Activated gamma-delta T cell treated with anti-CD3 and anti-CD28 coated beads, Interleukin-2, amount 50 U/mL, for 16 hours (primary cell): ENCODE measurements around the gene MCOLN3.
A peak's percentile ranks its signal among the peaks of the same experiment; 100 is the strongest.

ENCODE experiments used
- DNase-seq: peaks from one replicate; pipeline ENCODE4 v3.0.0-alpha.2; 2020; ENCODE audit warnings: low read depth

The MCOLN3 gene, protein sequence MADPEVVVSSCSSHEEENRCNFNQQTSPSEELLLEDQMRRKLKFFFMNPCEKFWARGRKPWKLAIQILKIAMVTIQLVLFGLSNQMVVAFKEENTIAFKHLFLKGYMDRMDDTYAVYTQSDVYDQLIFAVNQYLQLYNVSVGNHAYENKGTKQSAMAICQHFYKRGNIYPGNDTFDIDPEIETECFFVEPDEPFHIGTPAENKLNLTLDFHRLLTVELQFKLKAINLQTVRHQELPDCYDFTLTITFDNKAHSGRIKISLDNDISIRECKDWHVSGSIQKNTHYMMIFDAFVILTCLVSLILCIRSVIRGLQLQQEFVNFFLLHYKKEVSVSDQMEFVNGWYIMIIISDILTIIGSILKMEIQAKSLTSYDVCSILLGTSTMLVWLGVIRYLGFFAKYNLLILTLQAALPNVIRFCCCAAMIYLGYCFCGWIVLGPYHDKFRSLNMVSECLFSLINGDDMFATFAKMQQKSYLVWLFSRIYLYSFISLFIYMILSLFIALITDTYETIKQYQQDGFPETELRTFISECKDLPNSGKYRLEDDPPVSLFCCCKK

DNA sequence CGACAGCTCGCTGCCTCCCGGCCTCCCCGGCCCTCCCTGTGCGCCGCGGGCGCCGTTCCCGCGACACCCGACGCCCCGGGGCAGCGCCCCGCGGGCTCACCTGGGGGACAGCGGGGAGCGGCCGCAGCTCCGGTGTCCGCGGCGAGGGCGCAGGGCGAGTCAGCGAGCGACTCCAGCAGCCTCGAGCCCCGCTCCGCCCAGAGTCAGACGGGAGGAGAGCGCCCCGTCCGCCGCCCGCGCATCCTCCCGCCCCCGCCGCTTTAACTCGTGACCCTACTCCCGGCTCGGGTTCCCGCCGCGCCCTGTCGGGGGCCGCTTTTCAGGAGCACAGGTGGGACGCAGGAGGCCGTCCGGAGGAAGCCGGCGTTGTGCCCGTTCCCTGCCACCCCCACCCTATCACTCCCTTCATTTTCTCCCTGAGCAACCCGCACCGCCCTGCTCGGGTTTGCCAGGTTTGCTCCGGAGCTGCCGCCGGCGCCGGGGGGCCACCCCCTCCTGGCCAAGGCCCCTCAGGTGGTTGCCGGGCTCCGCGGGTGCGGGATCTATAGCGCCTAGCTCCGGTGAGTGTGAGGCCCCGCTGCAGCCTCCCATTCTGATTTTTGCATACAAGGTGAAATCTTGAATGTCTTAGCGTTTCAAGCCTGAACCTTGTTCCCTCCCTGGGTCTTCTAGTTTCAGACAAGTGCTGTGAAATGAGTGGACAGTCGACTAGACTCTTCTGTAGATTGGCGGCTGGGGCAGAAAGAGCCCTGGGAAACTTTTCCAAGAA is at the start of gene MCOLN3:
Gene MCOLN3 (minus strand): TSS at position 205 of the 769 bp plus-strand sequence. CDS start 3,140 bp downstream, outside the sequence.
- DNase-seq: no peak

DNA sequence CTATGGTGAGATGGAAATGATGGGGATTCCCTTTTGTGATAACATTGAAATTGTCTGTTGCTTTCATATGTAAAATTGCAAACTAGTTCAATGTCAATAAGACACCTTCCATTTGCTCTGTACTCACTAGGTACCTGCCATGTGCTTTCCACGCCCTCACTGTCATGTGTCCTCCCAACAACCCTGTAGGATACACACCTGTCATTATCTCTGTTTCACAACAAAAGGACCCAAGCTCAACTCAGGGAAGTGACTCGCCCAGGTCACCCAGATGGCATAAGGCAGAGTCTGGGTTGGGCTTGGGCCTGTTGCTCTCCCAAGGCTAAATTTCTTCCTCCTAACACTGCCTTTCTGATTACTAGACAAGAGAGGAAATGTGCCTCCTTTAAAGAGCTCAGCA is 45.3 kb upstream of the MCOLN3 start:
- no peak for DNase-seq

DNA sequence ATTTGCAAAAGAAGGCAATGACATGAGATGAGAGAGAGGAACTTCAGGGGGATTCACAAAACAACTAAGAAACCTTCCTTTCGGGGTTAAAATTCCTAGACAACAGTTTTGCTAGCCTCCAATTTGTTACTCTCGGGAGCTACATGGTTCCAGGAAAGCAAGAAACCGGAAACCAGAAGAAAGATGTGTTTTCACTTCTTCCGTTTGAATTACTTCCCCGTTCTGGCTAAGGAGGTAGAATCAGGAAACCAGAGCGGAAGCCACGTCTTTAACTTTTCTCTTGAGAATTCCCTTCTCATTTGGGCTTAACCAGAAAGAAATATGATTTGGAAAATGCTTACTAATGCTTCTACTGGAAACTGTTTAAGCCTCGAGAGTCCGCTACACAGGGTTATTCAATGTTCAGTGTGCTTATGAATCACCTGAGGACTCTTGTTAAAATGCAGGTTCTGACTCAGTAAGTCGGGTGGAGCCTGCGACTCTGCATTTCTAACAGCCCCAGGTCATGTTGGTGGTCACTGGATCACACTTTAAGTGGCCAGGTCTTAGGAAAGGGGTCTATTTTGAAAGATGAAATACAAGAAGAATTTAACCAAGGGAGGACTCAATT is 43.5 kb upstream of the MCOLN3 start:
- no peak for DNase-seq

DNA sequence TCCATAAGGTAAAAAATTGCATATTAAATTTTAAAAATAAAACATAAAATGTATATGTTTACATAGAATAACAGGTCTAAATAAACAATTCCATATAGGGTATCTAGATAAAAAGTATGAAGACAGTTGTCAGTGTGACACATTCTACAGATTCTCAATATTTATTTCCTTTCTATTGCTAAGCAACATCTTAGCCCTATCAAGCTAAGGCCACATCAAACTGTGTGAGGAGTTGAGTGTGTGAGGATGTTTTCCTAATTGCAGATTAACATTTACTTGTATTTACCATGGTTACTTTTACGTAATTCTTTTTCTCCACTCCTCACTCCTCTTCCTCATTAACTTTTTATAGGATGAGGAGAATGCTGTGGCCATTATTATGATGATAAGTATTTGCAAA is 41.9 kb upstream of the MCOLN3 start:
- no peak for DNase-seq

DNA sequence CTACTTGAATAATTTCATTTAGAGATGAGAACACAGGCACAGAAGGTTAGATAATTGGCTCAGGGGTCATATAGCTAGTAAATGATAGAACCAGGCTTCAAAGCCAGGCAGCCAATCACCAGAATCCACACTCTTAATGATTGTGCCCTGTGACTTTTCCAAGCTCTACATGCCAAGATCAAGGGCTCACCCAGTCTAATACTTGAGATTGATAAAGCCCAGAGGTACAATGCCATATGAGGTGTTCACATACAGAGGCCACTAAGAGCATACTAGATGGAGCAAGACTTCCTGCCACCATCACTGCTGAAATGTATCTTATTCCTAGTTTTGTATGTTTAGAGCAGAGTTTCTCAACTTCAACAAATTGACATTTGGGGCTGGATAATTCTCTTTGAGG is 40.9 kb upstream of the MCOLN3 start:
- DNase-seq: no peak

DNA sequence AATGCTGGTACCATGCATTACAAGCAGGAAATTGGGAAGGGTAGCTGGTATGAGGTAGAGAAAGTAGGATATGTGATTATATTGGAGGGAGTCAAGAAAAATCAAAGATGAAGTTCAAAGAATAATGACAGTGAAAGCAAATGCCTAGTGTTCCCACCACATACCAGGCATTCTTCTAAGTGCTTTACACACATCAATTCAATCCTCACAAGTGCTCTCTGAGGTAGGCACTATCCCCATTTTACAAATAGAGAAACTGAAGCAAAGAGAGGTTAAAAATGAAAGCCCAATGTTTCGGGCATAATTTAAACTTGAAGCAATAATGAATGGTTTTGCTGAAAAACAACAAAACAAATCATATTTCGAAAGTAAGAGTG is 40.1 kb upstream of the MCOLN3 start:
- no peak for DNase-seq

DNA sequence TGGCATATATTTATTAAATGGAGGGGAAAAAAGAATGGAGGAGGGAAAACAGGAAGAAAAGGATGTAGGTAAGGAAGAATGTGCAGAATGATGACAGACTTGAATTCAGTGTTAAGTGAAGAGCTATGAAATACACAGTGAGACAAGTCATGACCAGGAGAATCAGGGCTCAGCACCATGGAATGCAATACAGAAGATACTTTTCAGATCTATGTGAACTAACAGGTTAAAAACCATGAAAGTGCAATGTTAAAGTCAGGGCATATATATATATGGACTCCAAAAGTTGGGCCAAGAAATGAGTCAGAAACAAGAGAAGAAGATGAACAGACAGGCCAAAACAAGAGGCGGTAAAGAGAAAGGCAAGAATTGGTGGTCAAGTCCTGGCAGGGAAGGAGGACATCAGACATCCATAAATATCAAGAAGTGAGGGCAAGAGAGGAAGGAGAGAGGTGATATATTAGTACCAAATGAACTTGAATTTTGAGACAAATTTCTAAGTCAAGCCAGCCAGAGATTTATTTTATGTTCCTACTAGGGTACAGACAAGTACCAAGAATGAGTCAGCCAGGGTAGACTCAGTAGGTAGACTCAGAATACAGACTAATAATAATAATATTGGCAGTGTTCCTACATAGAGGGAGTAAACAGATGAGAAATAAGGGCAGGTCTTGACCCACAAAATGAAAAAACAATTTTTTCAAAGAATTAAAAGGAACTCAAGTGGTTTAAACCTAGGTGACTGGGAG is 39.5 kb upstream of the MCOLN3 start:
- no peak for DNase-seq

DNA sequence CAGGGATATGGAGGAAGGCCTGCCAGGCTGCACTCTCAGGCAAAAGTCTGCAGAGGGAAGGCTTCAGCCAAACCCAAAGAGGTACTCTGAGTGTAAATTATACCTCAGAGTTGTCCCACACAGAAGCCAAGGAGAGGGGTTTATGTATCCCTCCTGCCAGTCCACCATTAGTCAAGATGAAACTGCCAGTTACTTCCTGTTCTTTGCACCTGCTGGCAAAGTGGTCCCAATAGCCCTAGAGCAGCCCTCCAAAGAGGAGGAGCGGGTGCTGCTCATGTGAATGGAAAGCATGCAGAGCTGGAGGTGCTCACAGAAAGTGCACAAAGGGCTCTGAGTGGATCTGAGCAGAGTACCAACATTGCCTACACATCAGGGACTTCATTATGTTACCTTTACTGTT is 37.1 kb upstream of the MCOLN3 start:
- no peak for DNase-seq

DNA sequence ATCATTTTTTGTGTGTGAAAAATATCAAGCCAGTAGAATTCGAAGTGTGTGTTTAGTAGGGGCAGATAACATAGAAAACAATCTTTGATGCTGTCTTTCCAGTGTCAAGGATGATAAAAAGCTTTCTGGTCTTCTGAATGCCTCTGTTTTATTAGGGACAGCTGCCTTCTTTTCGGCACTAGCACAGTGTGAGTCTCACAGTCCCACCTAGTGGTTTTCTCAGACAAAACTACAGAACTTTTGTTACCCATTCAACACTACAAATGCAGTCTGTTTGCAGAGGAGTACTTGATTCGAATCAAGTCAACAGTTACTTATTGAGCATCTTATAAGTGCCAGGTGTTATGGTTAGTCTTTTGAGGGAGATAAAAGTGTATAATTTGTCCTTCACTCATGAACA is 30.6 kb upstream of the MCOLN3 start:
- DNase-seq: no peak

DNA sequence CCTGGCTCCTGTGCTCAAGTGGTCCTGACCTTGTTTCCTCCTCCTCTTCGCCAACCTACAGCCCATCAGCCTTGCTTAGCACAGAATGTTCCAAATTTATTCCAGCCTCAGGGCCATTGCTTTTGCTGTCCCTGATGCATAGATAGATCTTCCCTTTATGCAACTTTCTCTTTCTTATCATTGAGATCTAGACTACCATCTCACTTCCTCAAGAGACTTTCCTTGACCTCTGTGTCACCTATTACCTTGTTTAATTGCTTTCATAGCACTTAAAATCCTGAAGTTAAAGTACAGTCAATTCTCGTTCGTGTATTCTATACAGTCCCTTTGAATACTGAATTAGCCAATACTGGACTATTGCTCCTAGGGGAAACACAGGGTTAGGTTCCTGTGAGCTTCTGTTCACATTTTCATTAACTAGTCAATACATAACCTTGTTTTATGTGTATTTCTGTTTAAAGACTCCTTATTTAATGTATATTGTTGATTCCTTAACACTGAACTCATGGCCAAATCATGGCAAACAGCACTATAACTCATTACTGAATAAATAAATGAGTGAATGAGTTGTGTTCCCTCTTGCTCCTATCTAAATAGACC is 26.2 kb upstream of the MCOLN3 start:
- DNase-seq: no peak

DNA sequence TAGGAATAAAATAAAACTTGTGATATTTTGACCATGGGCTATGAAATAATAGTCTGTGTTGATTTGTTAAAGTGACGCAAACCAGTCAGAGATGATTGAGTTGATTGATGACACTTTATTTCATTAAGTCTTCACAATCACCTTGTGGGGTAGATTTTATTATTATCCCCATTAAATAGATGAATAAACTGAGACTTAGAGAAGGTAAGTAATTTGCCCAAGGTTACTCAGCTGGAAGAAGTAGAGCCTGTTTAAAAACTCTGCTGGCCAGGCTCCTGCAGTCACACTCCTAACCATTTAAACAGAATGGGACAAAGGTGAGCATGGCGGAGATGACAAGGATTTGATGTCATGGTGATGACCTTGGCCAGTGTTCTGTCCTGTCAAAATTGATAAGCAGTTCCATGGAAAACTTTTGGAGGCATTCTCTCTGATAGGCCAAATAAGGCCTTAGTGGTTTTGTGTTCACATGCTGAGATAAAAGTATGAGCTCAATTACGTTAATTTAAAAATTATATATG is 22.7 kb upstream of the MCOLN3 start:
- DNase-seq: no peak

DNA sequence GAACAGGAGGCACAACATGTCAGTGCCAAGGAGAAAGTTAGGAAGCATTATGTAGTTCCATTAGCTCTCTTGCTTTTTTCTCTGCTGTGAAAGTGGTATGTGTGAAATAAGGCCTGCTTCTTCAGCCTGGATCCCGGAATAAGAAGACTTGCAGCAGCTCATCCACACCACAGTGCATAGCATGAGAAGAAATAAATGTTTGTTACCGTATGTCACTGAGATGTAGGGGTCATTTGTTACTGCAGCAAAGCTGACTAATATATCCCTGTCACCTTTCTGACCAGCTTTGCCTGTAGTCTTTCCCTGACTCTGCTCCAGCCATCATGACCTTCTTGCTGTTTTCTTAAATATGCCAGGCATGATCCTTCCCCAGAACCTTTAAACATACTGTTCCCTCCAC is 20.5 kb upstream of the MCOLN3 start:
- DNase-seq: no peak

DNA sequence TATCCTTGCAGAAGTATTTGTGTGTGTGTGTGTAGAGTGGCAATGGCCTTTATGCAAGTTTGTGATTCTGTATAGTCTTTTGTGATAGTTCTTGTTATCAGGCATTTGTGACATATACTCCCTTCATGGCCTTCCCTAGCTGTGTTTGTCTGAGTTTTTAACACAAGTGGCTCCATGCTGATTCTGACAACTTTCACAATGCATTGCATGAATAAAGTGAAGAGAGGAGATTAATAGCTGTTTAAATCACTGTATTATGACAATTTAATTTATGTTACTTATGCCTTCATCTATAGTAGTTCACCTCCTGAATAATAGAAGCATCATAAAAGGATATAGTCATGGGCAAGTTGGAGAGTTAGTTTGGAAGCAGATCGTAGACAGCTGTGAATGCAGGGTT is 17.2 kb upstream of the MCOLN3 start:
- DNase-seq: no peak

DNA sequence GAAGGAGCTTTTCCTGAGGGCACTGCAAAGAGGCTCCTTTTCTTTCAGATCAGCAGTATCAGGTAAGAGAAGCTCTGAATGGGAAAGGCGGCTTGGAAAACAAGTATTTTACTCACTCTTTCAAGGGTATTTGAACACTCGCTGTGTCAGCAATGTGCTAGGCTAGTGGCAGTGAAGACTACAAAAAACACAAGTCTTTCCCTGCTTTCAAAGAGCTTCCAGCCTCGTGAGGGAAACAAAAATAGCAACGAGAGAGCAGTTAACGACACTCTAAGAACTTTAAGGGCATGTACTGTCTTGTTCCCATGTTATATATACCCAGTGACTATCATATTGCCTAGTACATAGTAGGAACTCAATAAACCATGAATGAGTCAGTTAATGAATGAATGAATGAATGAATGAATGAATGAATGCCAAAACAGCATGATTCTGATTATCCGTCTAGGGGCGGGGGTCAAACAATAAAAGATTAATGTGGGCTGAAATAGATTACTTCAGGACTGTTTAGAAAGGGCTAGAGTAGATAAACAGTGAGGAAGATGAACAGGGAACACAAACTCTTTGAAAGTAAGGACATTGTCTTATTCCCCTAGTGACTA is 14.2 kb upstream of the MCOLN3 start:
- DNase-seq: no peak

DNA sequence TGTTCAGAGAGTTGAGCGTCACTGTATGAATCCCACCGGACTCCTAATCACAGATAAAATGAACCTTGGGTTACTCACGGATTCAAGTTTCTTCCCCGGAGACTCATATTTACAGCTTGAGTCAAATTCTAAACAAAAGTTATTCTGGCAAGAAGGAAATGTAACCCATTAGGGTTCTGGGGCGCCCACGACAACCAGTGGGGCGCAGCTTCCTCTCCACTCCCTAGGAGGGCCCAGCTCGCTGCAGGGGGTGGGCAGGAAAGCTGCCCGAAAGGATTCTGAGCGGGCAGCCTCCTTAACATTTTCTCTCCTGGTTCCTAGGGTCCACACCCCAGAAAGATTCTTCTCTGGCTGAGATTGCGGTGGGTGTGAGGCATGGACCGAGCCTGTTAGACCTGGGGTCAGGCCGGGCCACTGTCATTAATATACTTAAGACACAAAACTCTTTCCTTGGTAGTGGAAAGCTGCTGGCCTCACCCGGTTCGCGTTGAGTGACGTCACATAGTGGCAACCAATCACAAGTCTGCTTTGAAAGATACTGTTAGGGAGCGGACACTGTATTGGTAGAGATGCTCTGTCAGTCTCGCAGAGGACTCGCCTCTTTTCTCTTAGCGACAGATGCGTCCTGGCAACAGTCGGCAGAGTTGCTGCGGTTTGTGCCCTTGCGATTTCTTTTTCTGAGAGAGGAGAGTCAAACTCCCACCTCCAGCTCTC is 13.6 kb upstream of the MCOLN3 start:
- peak; percentile 73 for DNase-seq

DNA sequence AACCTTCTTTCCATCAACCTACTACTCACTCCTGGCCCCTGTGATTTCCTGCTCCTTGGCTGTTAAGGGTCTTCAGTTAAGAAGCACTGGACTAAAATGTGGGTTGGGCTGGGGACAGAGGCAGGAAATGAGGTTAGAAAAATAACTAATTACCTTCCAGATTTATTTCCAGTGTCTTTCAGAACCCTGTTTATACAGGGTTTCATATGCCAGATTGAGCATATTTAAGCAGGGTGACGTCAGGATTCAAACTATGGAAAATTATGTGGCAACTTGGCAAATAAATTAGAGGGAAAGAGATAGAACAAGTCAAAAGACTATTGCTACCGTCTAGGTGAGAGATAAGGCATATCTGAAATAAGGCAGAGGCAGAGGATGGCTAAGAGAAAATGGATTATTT is 11.7 kb upstream of the MCOLN3 start:
- no peak for DNase-seq

DNA sequence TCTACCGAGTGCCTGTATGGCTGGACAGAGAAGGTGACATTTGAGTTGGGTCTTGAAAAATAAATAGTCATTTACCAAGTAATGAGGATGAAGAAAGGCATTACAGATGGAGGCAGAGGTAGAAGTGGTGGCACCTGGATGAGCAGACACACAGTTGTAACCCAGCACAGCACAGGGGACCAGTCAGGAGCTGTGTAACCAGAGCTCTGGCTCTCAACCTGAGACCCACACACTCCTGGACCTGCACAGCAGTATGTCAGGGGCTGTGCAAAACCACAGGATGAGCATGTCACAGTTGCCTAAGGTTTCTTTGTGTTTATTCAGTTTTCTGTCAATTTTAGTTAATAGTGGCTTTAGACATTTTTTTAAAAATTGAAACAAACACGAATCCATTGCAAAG is 11.3 kb upstream of the MCOLN3 start:
- DNase-seq: no peak

DNA sequence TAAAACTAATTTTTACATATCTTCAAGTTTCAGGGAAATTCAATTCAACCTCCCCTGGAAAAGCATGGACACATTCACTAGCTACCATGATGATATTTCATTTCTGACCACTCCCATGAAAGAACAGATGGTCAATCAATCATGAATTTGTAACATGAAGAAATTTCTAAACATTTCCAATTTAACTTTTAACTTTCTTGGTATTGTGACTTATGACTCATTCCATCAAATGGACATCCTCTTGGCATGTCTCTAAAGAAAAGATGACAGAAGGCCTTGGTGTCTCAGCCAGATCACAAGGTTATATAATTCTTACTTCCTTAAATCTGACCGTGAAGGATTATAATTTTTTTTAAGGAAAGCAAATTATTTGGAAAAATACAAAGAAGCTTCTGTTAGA is 10.5 kb upstream of the MCOLN3 start:
- no peak for DNase-seq

DNA sequence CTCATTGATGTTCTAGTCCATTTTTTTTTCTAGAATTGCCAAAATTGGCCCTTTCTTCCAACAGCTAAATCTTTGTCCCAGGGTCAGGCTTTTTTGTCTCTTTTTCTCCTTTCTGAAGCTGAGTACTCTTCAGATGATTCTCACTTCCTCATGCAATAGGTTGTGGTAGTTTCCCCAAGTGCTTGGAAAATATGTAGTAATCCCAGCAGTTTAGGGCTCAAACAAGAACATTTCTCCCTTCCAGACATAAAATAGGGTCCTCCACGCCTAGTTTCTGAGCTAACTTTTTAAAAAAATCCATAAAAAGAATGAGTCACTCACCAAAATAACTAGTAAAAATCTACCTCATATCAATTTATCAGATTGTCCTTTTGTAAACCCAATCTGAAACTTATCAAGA is 10.0 kb upstream of the MCOLN3 start:
- DNase-seq: no peak

DNA sequence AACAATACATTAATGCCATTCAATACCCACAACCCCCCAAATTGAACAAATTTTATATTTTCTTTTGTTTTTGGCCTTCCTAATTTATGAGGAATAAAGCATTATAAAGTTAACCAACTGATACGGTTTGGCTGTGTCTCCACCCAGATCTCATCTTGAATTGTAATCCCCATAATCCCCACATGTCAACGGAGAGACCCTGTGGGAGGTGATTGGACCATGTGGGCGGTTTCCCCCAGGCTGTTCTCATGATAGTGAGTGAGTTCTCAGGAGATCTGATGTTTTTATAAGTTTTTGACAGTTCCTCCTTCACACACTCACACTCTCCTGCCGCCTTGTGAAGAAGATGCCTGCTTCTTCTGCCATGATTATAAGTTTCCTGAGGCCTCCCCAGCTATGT is 6.4 kb upstream of the MCOLN3 start:
- no peak for DNase-seq
